ENCODE results near the gene PPP1CC. TPM values are rescaled to one million over a fixed set of nuclear protein-coding genes. Genes with fewer than 3 reads are reported as not detected.

Gene PPP1CC
- polyA plus RNA-seq, 4 donors: 135 to 464 (median 299) TPM

DNA sequence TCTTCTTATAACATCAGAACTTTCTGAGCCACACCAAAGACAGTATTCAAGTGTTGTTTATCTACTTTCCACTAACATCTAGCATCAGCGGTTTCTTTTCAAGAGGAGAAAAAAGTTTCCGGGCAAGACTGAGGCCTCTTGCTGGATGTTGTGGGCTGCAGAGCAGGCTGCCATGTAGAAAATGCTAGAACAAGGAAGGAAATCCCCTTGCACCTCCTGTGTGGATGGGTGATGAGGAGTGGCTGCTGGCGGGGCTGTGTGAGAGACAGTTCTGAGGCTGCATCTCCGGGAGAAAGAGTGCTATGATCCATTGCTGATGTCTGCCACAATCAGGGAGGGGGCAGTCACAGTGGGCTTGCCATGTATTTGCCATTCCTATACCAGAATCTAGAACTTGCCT lies 37.8 kb upstream of the PPP1CC start:
- 54 to 73% (median 70%) methylated on average over 4 of the region's 4 CpGs for WGBS, 3 donors
- H3K9me3 ChIP-seq (ENCODE audit: control insufficient read depth in 2 of 2, insufficient read depth in 1 of 2, low read depth in 1 of 2, low read length in 1 of 2): no peaks in the 10 kb centered on the region
- no peak overlapping the region for H3K4me3 ChIP-seq (ENCODE audit: low read depth in 1 of 3, low read length in 3 of 3)
- peak overlapping the region in 1 of 3 donors; percentile 50 for H3K27ac ChIP-seq (ENCODE audit: low read depth in 1 of 3, low read length in 2 of 3)
- H3K4me1 ChIP-seq (ENCODE audit: control insufficient read depth in 3 of 3, insufficient read depth in 2 of 3, low read depth in 1 of 3, low read length in 2 of 3): no peaks in the 10 kb centered on the region
- H3K36me3 ChIP-seq (ENCODE audit: control insufficient read depth in 3 of 3, insufficient read depth in 2 of 3, low read depth in 1 of 3, low read length in 3 of 3): no peaks in the 10 kb centered on the region
- DNase-seq (no peak), FAIRE-seq (no peak)
- no peaks in the 10 kb centered on the region for H3K27me3 ChIP-seq (ENCODE audit: control insufficient read depth in 3 of 3, insufficient read depth in 3 of 3, low read length in 3 of 3)

DNA sequence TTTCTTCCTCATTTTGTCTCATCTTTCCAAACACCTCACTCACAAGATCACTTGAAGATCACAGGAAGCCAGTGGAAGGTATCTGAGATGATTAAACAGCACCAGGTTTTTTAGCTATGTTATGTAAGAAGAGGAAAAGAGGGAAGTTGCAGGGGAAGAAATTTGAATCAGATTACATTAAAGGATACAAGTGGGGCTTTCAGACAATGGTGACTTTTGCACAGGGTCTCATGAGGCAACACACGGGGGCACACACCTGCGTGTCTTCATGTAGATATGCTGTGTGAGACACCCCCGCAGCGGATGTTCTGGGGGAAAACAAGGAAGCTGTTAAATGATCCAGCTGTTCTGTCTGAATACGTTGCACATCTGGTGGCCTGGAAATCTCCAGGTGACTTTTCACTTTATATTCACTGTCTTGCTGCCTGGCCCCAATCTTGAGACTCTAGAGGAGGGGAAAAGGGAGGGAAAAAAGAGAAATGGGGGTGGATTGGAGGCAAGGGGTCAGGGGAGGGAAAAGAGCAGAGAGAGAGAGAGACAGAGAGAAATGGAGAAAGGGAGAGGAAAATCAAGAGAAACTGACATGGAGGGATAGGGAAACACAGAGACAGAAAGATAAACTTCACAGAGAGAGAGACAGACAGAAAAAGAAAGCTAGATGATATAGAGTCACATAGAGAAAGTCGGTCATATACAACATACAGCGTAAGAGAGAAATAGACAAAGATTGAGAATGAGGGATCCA lies 36.3 kb upstream of the PPP1CC start:
- DNase-seq: no peak
- Histone ChIP-seq H3K9me3 (ENCODE audit: control insufficient read depth in 2 of 2, insufficient read depth in 1 of 2, low read depth in 1 of 2, low read length in 1 of 2) (no peaks in the 10 kb centered on the region), H3K27ac (ENCODE audit: low read depth in 1 of 3, low read length in 2 of 3) (no peak overlapping the region), H3K4me1 (ENCODE audit: control insufficient read depth in 3 of 3, insufficient read depth in 2 of 3, low read depth in 1 of 3, low read length in 2 of 3) (no peaks in the 10 kb centered on the region), H3K27me3 (ENCODE audit: control insufficient read depth in 3 of 3, insufficient read depth in 3 of 3, low read length in 3 of 3) (no peaks in the 10 kb centered on the region), H3K4me3 (ENCODE audit: low read depth in 1 of 3, low read length in 3 of 3) (no peak overlapping the region), H3K36me3 (ENCODE audit: control insufficient read depth in 3 of 3, insufficient read depth in 2 of 3, low read depth in 1 of 3, low read length in 3 of 3) (no peaks in the 10 kb centered on the region)
- FAIRE-seq: no peak
- 60 to 75% (median 69%) methylated on average over 7 of the region's 7 CpGs for WGBS, 3 donors

DNA sequence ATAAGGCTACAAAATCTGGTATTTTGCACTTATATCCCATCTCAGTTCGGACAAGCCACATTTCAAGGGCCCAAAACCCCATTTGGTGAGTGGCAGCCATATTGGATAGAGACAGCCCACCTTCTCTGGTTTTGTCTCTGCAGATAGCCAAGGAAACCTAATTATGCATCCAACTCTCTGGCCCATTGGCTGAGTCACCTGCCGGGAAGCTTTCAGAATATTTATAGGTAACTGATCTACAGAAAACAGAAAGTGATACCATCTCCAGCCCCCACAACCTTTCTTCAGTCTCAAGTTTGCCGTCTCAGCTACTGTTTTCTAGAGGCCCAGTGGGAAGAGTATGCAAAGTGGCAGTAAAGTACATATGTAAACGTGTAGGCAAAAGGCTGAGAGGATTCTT lies 33.7 kb upstream of the PPP1CC start:
- DNase-seq (peak in 1 of 2 donors; percentile 8), FAIRE-seq (no peak)
- H3K9me3 ChIP-seq (ENCODE audit: control insufficient read depth in 2 of 2, insufficient read depth in 1 of 2, low read depth in 1 of 2, low read length in 1 of 2): no peaks in the 10 kb centered on the region
- no peaks in the 10 kb centered on the region for H3K27me3 ChIP-seq (ENCODE audit: control insufficient read depth in 3 of 3, insufficient read depth in 3 of 3, low read length in 3 of 3)
- H3K27ac ChIP-seq (ENCODE audit: low read depth in 1 of 3, low read length in 2 of 3): no peak overlapping the region
- H3K4me1 ChIP-seq (ENCODE audit: control insufficient read depth in 3 of 3, insufficient read depth in 2 of 3, low read depth in 1 of 3, low read length in 2 of 3): no peaks in the 10 kb centered on the region
- WGBS, 3 donors: 42 to 49% (median 45%) methylated on average over 4 of the region's 4 CpGs
- no peak overlapping the region for H3K4me3 ChIP-seq (ENCODE audit: low read depth in 1 of 3, low read length in 3 of 3)
- H3K36me3 ChIP-seq (ENCODE audit: control insufficient read depth in 3 of 3, insufficient read depth in 2 of 3, low read depth in 1 of 3, low read length in 3 of 3): no peaks in the 10 kb centered on the region

- H3K27me3 ChIP-seq (ENCODE audit: control insufficient read depth in 3 of 3, insufficient read depth in 3 of 3, low read length in 3 of 3): no peaks in the 10 kb centered on the region
- DNase-seq (no peak), FAIRE-seq (no peak)
- no peaks in the 10 kb centered on the region for H3K36me3 ChIP-seq (ENCODE audit: control insufficient read depth in 3 of 3, insufficient read depth in 2 of 3, low read depth in 1 of 3, low read length in 3 of 3)
- H3K27ac ChIP-seq (ENCODE audit: low read depth in 1 of 3, low read length in 2 of 3): no peak overlapping the region
- peaks cover 0 to 3% of the 10 kb centered on the region in 2 donors for H3K9me3 ChIP-seq (ENCODE audit: control insufficient read depth in 2 of 2, insufficient read depth in 1 of 2, low read depth in 1 of 2, low read length in 1 of 2)
- no peaks in the 10 kb centered on the region for H3K4me1 ChIP-seq (ENCODE audit: control insufficient read depth in 3 of 3, insufficient read depth in 2 of 3, low read depth in 1 of 3, low read length in 2 of 3)
- H3K4me3 ChIP-seq (ENCODE audit: low read depth in 1 of 3, low read length in 3 of 3): no peak overlapping the region
- WGBS, 3 donors: 88 to 92% (median 88%) methylated on average over 1 of the region's 1 CpG
Measured at GRCh38 chr12:110775997-110776396, 33.3 kb upstream of the PPP1CC start.

DNA sequence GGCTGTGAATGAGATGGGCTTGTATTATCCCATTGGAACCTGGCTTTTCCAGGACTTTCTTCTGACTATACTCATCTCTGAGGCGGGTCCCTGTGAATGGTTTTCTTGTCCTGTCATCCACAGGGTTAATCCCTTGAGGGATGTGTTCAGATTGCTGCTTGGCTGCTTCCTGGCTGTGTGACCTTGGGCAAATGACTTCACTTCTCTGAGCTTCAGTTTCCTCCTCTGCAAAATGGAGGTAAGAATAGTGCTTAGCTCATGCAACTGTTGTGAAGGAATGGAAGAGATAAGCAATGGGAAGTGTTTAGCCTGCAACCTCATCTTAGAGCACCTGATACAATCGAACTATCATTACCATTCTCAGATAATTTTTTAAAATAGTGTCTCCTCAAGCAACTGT lies 32.1 kb upstream of the PPP1CC start:
- FAIRE-seq: no peak
- no peak overlapping the region for H3K4me3 ChIP-seq (ENCODE audit: low read depth in 1 of 3, low read length in 3 of 3)
- no peaks in the 10 kb centered on the region for H3K4me1 ChIP-seq (ENCODE audit: control insufficient read depth in 3 of 3, insufficient read depth in 2 of 3, low read depth in 1 of 3, low read length in 2 of 3)
- no peak for DNase-seq
- H3K36me3 ChIP-seq (ENCODE audit: control insufficient read depth in 3 of 3, insufficient read depth in 2 of 3, low read depth in 1 of 3, low read length in 3 of 3): no peaks in the 10 kb centered on the region
- H3K27ac ChIP-seq (ENCODE audit: low read depth in 1 of 3, low read length in 2 of 3): no peak overlapping the region
- 80 to 88% (median 84%) methylated on average over 2 of the region's 2 CpGs for WGBS, 3 donors
- no peaks in the 10 kb centered on the region for H3K27me3 ChIP-seq (ENCODE audit: control insufficient read depth in 3 of 3, insufficient read depth in 3 of 3, low read length in 3 of 3)
- H3K9me3 ChIP-seq (ENCODE audit: control insufficient read depth in 2 of 2, insufficient read depth in 1 of 2, low read depth in 1 of 2, low read length in 1 of 2): peaks cover 0 to 3% of the 10 kb centered on the region in 2 donors

DNA sequence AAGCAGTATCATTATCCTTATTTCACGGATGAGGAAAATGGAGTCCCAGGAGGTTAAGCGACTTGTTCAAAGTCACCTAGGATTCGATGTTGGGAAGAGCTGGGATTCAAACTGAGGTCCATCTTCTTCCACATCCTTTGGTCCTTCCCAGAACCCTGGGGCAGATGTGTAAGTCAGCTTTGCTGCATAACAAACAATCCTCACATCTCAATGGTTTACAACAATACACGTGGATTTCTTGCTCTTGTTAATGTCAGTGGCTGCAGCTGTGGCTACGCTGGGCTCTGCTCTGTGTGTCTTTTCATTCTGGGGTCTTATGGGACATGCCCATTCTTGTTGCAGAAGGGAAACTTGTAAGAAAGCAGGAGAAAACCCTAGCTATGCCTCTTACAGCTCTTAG lies 26.3 kb upstream of the PPP1CC start:
- Histone ChIP-seq H3K27ac (ENCODE audit: low read depth in 1 of 3, low read length in 2 of 3) (no peak overlapping the region), H3K9me3 (ENCODE audit: control insufficient read depth in 2 of 2, insufficient read depth in 1 of 2, low read depth in 1 of 2, low read length in 1 of 2) (peaks cover 0 to 3% of the 10 kb centered on the region in 2 donors), H3K4me1 (ENCODE audit: control insufficient read depth in 3 of 3, insufficient read depth in 2 of 3, low read depth in 1 of 3, low read length in 2 of 3) (no peaks in the 10 kb centered on the region), H3K36me3 (ENCODE audit: control insufficient read depth in 3 of 3, insufficient read depth in 2 of 3, low read depth in 1 of 3, low read length in 3 of 3) (no peaks in the 10 kb centered on the region), H3K27me3 (ENCODE audit: control insufficient read depth in 3 of 3, insufficient read depth in 3 of 3, low read length in 3 of 3) (no peaks in the 10 kb centered on the region), H3K4me3 (ENCODE audit: low read depth in 1 of 3, low read length in 3 of 3) (no peak overlapping the region)
- FAIRE-seq (no peak), DNase-seq (no peak)
- 93% methylated on average over 5 of the region's 5 CpGs for WGBS, 3 donors

DNA sequence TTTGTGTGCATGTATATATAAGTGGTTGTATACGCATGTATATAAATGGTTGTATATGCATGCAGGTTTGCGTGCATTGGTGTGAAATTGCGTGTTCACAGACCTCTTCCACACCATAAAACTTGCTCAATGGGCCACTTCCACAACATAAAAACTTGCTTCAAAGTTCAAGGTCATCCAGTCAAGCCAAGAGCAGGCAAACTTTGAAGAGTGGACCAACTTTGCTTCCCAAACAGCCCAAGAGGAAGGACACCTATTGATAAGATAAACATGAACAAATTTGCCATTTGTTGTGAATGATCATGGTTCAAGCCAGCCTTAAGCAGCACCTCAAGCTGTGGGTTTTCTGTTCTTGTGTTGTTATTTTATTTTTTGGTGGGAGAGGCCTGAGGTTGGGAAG lies 25.2 kb upstream of the PPP1CC start:
- Histone ChIP-seq H3K9me3 (ENCODE audit: control insufficient read depth in 2 of 2, insufficient read depth in 1 of 2, low read depth in 1 of 2, low read length in 1 of 2) (peaks cover 0 to 3% of the 10 kb centered on the region in 2 donors), H3K27me3 (ENCODE audit: control insufficient read depth in 3 of 3, insufficient read depth in 3 of 3, low read length in 3 of 3) (no peaks in the 10 kb centered on the region), H3K4me3 (ENCODE audit: low read depth in 1 of 3, low read length in 3 of 3) (no peak overlapping the region), H3K27ac (ENCODE audit: low read depth in 1 of 3, low read length in 2 of 3) (no peak overlapping the region), H3K36me3 (ENCODE audit: control insufficient read depth in 3 of 3, insufficient read depth in 2 of 3, low read depth in 1 of 3, low read length in 3 of 3) (no peaks in the 10 kb centered on the region), H3K4me1 (ENCODE audit: control insufficient read depth in 3 of 3, insufficient read depth in 2 of 3, low read depth in 1 of 3, low read length in 2 of 3) (no peaks in the 10 kb centered on the region)
- DNase-seq: no peak
- no peak for FAIRE-seq
- WGBS, 3 donors: 93 to 96% (median 95%) methylated on average over 3 of the region's 3 CpGs

GRCh38 chr12:110766311-110767154 lies 23.8 kb upstream of the PPP1CC start:
- FAIRE-seq: no peak
- WGBS, 3 donors: 54 to 62% (median 61%) methylated on average over 7 of the region's 7 CpGs

More at GRCh38 chr12:110766311-110767154, 23.8 kb upstream of the PPP1CC start:
- Histone ChIP-seq H3K4me1 (ENCODE audit: control insufficient read depth in 3 of 3, insufficient read depth in 2 of 3, low read depth in 1 of 3, low read length in 2 of 3) (no peaks in the 10 kb centered on the region), H3K9me3 (ENCODE audit: control insufficient read depth in 2 of 2, insufficient read depth in 1 of 2, low read depth in 1 of 2, low read length in 1 of 2) (peaks cover 0 to 3% of the 10 kb centered on the region in 2 donors), H3K36me3 (ENCODE audit: control insufficient read depth in 3 of 3, insufficient read depth in 2 of 3, low read depth in 1 of 3, low read length in 3 of 3) (no peaks in the 10 kb centered on the region), H3K27me3 (ENCODE audit: control insufficient read depth in 3 of 3, insufficient read depth in 3 of 3, low read length in 3 of 3) (no peaks in the 10 kb centered on the region), H3K4me3 (ENCODE audit: low read depth in 1 of 3, low read length in 3 of 3) (no peak overlapping the region), H3K27ac (ENCODE audit: low read depth in 1 of 3, low read length in 2 of 3) (no peak overlapping the region)
- no peak for DNase-seq

Measured in small intestine (tissue), 7 donors.